ENCODE data around the gene SOX15.

SOX15 gene

DNA sequence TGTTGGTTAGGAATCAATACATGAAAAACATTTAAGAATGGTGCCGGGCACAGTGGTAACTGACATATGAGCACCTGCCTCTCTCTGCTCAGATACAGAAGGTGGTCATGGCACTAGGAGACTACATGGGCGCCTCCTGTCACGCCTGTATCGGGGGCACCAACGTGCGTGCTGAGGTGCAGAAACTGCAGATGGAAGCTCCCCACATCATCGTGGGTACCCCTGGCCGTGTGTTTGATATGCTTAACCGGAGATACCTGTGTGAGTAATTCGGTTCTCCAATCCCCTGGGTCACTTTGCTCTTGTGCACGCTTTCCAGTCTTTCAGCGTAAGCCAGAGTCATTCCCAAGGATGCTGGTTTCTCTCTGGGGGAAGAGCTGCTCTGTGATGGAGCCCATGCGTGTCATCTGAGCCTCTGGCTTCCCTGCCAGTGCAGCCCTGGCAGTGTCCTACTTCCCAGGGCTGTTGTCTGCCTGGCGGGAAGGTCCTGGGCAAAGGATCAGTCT is 13.4 kb downstream of the SOX15 start:
- DNase-seq, result no peak

DNA sequence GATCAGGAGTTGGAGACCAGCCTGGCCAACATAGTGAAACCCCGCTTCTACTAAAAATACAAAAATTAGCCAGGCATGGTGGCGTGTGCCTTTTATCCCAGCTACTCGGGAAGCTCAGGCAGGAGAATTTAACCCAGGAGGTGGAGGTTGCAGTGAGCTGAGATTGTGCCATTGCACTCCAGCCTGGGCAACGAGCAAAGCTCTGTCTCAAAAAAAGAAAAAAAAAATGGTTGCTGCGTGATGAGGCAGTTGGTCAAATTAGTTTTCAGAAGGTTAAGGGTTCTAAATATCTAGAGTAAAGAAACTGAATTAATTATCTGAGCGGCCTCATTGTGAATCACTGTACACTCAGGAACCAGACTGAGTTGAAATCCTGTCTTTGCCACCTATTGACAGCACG is 13.9 kb downstream of the SOX15 start:
- no peak for DNase-seq

DNA sequence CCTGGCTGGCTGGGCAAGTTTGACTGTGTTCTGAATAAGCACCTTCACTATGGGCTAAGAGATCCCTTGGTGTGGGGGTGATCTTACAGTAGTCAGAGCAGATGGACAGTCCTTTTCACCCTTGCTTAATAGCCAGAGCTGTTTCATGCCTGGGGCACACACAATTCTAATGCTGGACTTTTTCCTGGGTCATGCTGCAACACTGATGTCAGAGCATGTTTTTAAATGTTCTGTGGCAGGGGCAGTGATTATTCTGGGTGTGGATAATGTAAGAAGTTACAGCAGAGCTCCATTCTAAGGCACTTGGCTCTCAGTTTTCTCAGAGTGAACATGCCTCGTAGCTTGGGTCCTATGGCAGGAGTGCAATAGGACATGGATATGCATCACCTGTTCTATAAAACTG is 14.4 kb downstream of the SOX15 start:
- no peak for DNase-seq

DNA sequence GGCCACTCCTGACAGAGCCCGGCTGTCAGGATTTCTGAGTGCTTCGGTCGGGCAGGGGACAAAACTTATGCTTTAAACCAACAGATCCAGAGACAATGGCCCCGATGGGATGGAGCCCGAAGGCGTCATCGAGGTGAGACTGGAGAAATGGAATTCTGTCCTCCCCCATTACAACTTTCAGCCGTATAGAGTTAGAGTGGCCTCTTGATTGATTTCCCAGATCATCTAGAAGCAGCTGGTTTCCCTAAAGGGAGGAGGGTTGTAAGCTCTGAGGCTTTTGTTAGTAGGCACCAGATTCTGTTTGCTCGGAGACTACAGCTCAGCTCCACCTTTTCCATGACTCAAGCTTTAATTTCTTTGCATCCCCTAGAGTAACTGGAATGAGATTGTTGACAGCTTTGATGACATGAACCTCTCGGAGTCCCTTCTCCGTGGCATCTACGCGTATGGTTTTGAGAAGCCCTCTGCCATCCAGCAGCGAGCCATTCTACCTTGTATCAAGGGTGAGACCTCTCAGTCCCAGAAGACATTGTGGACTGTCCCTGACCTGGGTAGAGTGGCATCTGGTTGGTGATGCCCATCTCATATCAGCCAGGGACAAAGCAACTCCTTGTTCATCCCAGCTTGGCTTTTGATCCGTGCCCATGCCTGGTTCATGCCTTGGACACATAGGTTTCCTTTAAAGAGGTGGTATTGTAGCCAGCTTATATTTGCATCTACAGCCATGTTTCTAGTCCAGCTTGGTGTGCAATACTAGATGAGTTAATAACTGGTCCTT is 15.5 kb downstream of the SOX15 start:
- no peak for DNase-seq

DNA sequence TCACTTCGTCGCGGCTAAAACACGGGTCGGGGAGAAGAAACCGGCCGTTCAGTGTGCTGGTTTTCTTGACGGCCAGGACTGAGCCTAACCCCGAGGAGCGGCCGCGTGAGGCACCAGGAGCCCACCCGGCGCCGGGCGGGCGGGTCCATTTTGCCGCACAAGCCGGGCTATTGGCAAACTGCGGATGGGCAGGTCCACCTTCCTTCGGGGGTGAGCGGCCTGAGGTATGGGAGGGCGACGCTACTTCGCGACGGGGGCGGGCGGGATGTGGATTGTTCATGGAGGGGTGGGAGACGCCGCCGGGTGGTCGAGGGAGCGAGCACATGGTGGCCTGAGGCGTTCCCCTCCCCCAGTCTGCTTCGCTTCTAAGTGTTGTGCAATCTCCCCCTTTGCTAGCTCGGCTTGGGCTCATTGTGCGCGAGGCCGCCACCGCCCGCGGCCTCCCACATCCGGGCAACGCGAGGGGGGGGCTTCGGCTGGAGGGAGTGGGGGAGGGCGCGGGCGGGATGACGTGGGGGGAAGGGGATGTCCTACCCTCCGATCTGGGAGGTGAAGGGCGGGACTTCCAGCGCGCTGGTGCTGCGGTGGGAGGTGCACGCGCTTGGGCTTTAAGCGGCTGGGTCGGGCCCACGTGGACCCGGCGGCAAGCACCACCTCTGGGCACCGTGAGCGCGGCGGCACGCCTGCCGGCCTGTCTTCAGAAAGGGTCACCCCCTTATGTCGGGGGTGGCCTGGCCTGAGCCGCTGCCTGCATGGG is 16.4 kb downstream of the SOX15 start:
- peak; percentile 78 to 93 (median 88) for DNase-seq

DNA sequence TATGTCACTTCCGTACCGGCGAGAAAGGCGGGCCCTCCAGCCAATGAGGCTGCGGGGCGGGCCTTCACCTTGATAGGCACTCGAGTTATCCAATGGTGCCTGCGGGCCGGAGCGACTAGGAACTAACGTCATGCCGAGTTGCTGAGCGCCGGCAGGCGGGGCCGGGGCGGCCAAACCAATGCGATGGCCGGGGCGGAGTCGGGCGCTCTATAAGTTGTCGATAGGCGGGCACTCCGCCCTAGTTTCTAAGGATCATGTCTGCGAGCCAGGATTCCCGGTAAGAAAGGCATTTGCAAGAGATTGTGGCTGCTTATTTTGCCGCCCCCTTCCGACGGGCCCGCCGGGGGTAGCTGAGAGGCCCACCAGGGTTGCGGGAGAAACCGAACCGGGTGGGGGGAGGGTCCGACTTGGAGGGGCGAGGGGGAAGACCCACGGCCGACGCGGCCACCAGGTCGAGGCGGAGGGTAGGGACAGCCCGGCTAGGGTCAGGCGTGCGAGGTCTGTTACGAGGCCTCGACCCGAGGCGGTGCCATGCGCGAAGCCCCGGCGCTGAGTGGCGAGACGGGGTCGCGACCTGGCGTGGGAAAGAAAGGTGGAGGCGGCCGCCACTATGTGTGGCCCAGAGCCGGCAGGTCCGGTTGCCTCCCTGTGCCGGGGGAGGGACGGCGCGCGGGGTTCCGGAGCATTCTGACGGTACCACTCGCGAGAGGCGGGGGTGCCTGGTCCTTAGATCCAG is 17.1 kb downstream of the SOX15 start:
- DNase-seq, result peak; percentile 99 to 100 (median 100)

DNA sequence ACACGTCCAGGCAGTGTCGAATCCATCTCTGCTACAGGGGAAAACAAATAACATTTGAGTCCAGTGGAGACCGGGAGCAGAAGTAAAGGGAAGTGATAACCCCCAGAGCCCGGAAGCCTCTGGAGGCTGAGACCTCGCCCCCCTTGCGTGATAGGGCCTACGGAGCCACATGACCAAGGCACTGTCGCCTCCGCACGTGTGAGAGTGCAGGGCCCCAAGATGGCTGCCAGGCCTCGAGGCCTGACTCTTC is 17.6 kb downstream of the SOX15 start:
- no peak for DNase-seq

DNA sequence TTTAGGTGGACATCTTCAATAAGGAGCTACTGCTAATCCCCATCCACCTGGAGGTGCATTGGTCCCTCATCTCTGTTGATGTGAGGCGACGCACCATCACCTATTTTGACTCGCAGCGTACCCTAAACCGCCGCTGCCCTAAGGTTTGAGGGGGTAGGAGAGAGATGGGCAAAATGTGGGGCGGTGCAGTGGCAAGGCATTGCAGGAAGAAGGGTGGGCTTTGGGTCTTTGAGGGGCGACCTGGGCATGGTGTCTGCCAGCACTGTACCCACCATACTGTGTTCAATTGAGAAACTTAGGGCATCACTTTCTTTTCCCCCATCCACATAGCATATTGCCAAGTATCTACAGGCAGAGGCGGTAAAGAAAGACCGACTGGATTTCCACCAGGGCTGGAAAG is 19.5 kb downstream of the SOX15 start:
- DNase-seq, result no peak

DNA sequence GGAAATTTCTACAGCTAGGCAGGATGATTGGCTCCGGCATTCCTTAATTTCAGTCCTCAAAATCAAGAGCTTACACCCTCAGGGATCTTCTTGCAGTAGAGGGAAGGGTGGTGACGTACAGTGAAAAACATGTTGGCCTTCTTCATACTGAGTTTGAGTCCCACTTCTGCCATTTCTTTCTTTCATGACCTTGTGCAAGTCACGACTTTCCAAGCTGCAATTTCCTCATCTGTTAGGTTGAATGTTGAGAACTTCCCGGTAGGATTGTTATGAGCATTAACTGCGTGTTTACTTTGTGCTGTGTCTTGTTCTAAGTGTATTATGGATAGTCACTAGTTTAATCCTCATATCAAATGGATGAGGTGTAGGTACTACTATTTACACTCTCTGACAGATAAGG is 20.3 kb downstream of the SOX15 start:
- no peak for DNase-seq

DNA sequence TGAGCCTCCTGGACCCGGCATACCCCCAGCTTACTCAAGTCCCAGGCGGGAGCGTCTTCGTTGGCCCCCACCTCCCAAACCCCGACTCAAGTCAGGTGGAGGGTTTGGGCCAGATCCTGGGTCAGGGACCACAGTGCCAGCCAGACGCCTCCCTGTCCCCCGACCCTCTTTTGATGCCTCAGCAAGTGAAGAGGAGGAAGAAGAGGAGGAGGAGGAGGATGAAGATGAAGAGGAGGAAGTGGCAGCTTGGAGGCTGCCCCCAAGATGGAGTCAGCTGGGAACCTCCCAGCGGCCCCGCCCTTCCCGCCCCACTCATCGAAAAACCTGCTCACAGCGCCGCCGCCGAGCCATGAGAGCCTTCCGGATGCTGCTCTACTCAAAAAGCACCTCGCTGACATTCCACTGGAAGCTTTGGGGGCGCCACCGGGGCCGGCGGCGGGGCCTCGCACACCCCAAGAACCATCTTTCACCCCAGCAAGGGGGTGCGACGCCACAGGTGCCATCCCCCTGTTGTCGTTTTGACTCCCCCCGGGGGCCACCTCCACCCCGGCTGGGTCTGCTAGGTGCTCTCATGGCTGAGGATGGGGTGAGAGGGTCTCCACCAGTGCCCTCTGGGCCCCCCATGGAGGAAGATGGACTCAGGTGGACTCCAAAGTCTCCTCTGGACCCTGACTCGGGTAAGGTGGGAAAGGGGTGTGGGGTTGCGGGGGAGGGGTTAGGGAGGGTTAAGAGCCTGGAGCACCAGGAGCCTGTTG is 26.6 kb downstream of the SOX15 start:
- DNase-seq, result no peak

DNA sequence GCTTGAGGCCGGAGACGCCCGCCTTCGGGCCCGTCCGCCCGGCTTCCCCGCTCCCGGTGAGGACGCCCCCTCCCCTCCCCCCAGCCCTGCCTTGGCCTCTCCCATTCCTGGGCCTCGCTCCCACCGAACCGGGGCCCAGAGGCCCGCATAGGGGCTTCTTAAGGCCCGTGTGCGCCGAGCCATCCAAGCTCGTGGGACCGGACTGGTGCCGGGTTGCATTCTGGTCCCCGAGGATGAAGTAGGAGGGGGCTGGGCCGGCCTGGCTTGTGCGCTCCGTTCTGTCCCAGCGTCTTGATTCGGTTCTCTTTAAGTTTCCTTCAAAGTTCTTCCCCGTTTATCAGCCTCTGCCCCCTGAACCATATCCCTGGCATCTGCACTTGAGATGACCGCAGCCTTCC is 27.7 kb downstream of the SOX15 start:
- no peak for DNase-seq

DNA sequence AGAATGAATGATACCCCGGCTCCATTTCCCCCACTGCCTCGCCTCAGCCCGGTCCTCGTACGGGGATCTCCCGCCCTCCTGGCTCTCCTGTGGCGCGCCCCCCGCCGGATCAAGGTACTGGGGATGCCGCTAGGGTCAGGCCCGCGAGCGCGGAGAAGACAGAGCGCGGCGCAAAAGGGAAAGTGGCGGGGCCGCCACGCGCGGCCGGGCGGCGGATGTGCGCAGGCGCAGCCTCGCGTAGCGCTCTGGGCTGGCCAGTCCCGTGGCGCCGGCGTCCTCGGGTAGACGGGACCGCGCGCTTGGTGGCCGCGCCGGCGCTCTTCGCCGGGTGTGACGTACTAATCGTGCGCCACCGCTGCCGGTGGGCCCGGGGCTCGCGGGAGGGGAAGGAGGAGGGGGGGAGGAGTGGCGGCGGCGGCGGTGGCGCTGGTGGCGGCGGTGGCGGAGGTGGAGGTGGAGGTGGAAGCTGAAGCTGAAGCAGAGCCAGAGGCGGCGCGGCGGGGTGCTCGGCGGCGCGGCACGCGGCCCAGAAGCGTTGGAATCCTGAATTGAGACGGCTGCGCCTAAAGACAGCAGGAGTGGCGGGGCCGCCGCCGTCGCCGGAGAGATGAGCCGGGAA is 28.2 kb downstream of the SOX15 start, which contains the start of gene SENP3:
Gene SENP3, plus strand, starts transcription at position 331 of the 619 bp plus-strand sequence. CDS start 1,158 bp downstream, outside the sequence.
- DNase-seq, result peak; percentile 82 to 91 (median 88)

DNA sequence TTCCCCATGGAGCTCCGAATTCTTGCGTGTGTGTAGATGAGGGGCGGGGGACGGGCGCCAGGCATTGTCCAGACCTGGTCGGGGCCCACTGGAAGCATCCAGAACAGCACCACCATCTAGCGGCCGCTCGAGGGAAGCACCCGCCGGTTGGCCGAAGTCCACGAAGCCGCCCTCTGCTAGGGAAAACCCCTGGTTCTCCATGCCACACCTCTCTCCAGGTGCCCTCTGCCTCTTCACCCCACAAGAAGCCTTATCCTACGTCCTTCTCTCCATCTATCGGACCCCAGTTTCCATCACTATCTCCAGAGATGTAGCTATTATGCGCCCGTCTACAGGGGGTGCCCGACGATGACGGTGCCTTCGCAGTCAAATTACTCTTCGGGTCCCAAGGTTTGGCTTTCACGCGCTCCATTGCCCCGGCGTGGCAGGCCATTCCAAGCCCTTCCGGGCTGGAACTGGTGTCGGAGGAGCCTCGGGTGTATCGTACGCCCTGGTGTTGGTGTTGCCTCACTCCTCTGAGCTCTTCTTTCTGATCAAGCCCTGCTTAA is 28.8 kb downstream of the SOX15 start:
- peak; percentile 65 to 86 (median 75) for DNase-seq

DNA sequence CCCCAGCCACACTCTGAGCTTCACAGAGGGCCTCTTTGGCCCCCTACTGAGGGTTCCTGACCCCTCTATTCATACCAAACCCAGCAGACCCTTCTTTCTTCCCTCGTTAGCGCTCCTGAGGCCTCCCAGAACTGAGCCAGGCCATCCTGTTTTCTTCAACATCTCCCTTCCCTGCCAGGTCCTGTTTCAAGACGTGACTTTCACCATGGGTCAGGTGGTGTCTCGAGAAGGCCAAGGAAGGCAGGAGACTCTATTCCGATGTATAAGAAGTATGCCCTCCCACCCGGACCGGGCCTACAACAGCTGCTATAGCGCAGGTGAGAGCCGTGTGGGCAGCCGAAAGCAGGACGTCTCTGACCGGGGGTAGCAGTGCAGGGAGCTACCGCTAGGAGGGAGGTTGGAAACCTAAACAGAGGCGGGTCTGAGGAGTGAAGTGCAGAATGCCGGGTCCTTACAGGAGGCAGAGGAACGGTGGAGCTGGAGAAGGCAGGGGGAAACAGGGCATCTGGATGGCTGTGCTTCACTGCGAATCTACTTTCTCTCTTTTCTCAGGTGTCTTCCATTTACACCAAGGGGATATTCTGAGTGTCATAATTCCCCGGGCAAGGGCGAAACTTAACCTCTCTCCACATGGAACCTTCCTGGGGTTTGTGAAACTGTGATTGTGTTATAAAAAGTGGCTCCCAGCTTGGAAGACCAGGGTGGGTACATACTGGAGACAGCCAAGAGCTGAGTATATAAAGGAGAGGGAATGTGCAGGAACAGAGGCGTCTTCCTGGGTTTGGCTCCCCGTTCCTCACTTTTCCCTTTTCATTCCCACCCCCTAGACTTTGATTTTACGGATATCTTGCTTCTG is 29.5 kb downstream of the SOX15 start:
- peak in 5 of 6 experiments; percentile 15 to 50 (median 39) for DNase-seq

DNA sequence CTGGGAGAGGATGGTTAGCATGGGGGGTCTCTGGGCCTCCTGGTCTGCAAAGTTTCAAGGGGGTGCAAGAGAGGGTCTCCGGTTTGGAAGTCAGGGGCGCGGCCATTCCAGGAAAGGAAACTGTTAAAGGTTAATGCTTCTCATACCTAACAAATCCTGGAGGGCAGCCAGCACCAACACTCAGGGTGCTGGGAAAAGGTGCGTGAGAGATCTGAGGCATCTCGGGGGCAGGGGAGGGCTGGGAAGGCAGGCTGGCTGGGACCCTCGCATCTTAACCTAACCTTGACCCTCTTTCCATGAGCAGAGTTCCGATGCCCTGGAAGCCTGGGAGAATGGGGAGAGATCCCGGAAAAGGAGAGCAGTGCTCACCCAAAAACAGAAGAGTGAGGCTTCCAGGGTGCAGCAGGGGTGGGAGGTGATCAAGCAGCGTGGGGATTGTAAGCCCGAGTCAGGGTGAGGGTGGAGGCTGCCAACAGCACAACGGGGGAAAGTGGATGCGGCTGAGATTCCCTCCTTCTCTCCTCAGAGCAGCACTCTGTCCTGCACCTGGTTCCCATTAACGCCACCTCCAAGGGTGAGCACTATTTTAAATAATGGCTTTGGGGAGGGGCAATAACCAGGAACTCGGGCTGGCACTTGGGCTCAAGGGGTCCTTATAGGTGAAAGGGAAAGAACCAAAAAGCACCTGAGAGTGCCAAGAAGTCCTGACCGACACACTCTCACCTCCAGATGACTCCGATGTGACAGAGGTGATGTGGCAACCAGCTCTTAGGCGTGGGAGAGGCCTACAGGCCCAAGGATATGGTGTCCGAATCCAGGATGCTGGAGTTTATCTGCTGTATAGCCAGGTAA is 30.3 kb downstream of the SOX15 start:
- DNase-seq, result no peak

DNA sequence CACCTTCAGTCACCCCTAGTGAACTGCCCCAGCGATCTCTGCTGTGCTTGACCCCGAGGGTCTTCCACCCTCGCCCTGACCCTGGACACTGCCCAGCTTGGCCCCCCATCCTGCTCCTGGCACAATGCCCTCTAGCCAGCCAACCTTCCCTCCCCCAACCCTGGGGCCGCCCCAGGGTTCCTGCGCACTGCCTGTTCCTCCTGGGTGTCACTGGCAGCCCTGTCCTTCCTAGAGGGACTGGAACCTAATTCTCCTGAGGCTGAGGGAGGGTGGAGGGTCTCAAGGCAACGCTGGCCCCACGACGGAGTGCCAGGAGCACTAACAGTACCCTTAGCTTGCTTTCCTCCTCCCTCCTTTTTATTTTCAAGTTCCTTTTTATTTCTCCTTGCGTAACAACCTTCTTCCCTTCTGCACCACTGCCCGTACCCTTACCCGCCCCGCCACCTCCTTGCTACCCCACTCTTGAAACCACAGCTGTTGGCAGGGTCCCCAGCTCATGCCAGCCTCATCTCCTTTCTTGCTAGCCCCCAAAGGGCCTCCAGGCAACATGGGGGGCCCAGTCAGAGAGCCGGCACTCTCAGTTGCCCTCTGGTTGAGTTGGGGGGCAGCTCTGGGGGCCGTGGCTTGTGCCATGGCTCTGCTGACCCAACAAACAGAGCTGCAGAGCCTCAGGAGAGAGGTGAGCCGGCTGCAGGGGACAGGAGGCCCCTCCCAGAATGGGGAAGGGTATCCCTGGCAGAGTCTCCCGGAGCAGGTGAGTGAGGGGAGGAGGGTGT is 31.2 kb downstream of the SOX15 start, which contains the start of gene TNFSF13:
Gene TNFSF13, plus strand, starts transcription at position 207 of the 776 bp plus-strand sequence. Its CDS starts 290 bp downstream, at position 497.
- no peak for DNase-seq

DNA sequence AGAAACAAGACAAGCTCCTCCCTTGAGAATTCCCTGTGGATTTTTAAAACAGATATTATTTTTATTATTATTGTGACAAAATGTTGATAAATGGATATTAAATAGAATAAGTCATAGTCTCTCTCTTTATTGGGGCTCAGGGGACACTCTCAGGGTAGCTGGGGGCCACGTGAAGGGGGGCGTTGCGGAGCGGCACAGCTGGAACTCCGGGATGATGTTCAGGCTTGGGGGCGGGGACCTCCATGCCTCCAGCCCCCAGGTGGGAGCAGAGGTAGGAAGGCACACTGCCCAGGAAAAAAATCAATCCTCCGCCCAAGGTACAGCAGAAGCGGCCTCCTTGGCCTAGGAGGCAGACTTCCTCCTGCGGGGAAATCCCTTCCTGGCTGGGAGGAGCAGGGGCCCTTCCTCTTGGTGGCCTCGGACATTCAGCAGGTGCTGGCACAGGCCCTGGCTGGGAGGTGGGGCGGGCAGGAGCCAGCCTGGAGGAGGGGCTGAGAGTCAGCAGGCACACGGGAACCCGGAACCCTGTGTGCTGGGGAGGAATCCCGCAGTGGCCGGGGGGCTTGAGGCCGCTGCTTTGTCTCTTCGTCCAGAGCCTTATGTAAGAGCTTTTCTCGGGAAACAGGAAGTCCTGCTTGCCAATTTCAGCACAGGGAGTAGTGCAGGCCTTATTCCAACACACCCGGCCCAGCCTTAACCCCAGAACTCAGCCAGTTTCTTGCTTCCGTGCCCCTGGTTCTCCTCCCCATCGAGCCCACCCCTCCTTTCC is 31.9 kb downstream of the SOX15 start:
- no peak for DNase-seq

DNA sequence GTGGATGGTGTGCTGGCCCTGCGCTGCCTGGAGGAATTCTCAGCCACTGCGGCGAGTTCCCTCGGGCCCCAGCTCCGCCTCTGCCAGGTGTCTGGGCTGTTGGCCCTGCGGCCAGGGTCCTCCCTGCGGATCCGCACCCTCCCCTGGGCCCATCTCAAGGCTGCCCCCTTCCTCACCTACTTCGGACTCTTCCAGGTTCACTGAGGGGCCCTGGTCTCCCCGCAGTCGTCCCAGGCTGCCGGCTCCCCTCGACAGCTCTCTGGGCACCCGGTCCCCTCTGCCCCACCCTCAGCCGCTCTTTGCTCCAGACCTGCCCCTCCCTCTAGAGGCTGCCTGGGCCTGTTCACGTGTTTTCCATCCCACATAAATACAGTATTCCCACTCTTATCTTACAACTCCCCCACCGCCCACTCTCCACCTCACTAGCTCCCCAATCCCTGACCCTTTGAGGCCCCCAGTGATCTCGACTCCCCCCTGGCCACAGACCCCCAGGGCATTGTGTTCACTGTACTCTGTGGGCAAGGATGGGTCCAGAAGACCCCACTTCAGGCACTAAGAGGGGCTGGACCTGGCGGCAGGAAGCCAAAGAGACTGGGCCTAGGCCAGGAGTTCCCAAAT is 32.6 kb downstream of the SOX15 start:
- DNase-seq, result no peak

Data from stimulated activated naive CD4-positive, alpha-beta T cell (primary cell).